Tibial artery (tissue), 4 donors: ENCODE data around the gene PCSK1.

Experiments used
- DNase-seq, 2 donors: peaks; one replicate each; pipeline ENCODE4 v3.0.0-alpha.2; 2019
- H3K27ac ChIP-seq, 2 donors: fragments of 200-600 bp; sonication (generic) in 1 of 2; 1 replicate in 1 of 2; 2 replicates in 1 of 2; pipeline ENCODE4 v1.5.1; 2018 to 2019; ENCODE audit warnings: mild to moderate bottlenecking in 1 of 2
- H3K27me3 ChIP-seq, 2 donors: fragments of 200-600 bp; sonication (generic) in 1 of 2; one replicate each; pipeline versions ENCODE4 v1.5.1 to v1.6.0; 2016 to 2019
- H3K36me3 ChIP-seq, 3 donors: fragments of 200-600 bp; sonication (generic) in 2 of 3; one replicate each; pipeline ENCODE4 v1.5.1; 2016 to 2019; ENCODE audit warnings: mild to moderate bottlenecking in 2 of 3
- H3K4me1 ChIP-seq, 4 donors: fragments of 200-600 bp; sonication (generic) in 2 of 4; 1 replicate in 3 of 4; 2 replicates in 1 of 4; pipeline ENCODE4 v1.5.1; 2016 to 2019
- H3K4me3 ChIP-seq, 2 donors: fragments of 200-600 bp; sonication (generic) in 1 of 2; 1 replicate in 1 of 2; 2 replicates in 1 of 2; pipeline ENCODE4 v1.5.1; 2018 to 2019; ENCODE audit warnings: mild to moderate bottlenecking in 2 of 2
- H3K9me3 ChIP-seq, 3 donors: fragments of 200-600 bp; sonication (generic) in 1 of 3; one replicate each; pipeline ENCODE4 v1.5.1; 2016 to 2019
- CTCF ChIP-seq, 2 experiments: fragments of 200-600 bp in 1 of 2; fragments of 450-650 bp in 1 of 2; IDR thresholded peaks; one replicate each; pipeline ENCODE4 v1.5.1; 2017 to 2019; ENCODE audit warnings: antibody characterized with exemption in 2 of 2, mild to moderate bottlenecking in 1 of 2, moderate library complexity in 1 of 2
- intact Hi-C: fragments of 100-400 bp; cut with DNase I; formaldehyde crosslinking; loops from one replicate; pipeline ENCODE4 v1.15.0; 2023; ENCODE audit warnings: low total_unique reads

The PCSK1 gene

GRCh38 chr5:96459313-96460121 lies 26.5 kb upstream of the PCSK1 start:
- intact Hi-C loops = no loop called here
- H3K27ac ChIP-seq = no peak overlapping the region
- no peak for TF ChIP-seq CTCF (IDR thresholded peaks at IDR 0.05)
- H3K9me3 ChIP-seq = no peaks in the 10 kb centered on the region
- H3K27me3 ChIP-seq = no peaks in the 10 kb centered on the region
- H3K36me3 ChIP-seq = no peaks in the 10 kb centered on the region
- DNase-seq = no peak
- no peaks in the 10 kb centered on the region for H3K4me1 ChIP-seq
- H3K4me3 ChIP-seq = no peak overlapping the region

GRCh38 chr5:96458176-96458575 lies 25.1 kb upstream of the PCSK1 start:
- Histone ChIP-seq H3K9me3 (no peaks in the 10 kb centered on the region), H3K4me1 (no peaks in the 10 kb centered on the region), H3K27ac (no peak overlapping the region), H3K36me3 (no peaks in the 10 kb centered on the region), H3K27me3 (no peaks in the 10 kb centered on the region), H3K4me3 (no peak overlapping the region)
- intact Hi-C loops = no loop called here
- no peak for TF ChIP-seq CTCF (IDR thresholded peaks at IDR 0.05)
- DNase-seq = no peak

DNA sequence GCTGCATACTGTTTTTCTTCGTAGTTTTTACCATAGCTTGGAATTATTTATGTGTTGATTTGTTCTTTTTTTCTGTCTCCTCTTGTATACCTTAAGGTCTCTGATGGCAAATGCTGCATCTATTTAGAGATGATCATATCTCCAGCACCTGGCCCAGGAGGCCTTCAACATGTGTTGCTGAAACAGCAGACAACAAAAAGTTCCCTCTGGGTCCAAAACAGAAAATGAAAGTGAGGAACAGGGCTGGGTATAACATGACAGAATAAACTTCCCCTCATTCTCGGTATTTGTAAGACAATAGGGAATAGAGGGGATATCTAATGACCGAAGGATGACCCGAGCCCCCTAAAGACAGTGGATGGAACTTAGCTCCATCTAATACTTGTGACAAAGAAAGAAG lies 22.7 kb upstream of the PCSK1 start:
- TF ChIP-seq CTCF (IDR thresholded peaks at IDR 0.05) = no peak
- intact Hi-C loops = no loop called here
- H3K36me3 ChIP-seq = no peaks in the 10 kb centered on the region
- H3K4me3 ChIP-seq = no peak overlapping the region
- no peaks in the 10 kb centered on the region for H3K27me3 ChIP-seq
- no peak overlapping the region for H3K27ac ChIP-seq
- DNase-seq = no peak
- H3K9me3 ChIP-seq = no peaks in the 10 kb centered on the region
- no peaks in the 10 kb centered on the region for H3K4me1 ChIP-seq

GRCh38 chr5:96453394-96453793 lies 20.3 kb upstream of the PCSK1 start:
- no peaks in the 10 kb centered on the region for H3K27me3 ChIP-seq
- TF ChIP-seq CTCF (IDR thresholded peaks at IDR 0.05) = no peak
- intact Hi-C loops = no loop called here
- no peaks in the 10 kb centered on the region for H3K36me3 ChIP-seq
- no peak overlapping the region for H3K4me3 ChIP-seq
- H3K4me1 ChIP-seq = no peaks in the 10 kb centered on the region
- no peak overlapping the region for H3K27ac ChIP-seq
- no peaks in the 10 kb centered on the region for H3K9me3 ChIP-seq
- no peak for DNase-seq

DNA sequence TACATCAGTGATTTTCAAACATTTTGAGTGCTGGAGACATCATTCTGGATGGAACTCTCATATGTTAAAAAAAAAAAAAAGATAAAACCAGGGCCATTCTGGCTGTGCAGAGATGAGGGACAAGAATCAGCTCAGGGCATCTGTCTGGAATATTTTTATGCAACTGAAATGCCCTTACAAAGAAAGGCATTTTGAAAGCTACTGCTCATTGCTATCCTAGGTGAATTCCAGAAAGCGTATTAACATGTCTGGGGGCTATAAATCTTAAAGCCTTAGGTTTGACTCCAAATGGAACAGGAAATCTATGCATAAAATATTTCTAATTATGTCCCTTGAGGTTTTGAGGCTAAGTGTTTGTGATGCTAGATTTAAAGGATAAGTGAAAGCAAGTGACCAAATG lies 14.9 kb upstream of the PCSK1 start:
- no peak for TF ChIP-seq CTCF (IDR thresholded peaks at IDR 0.05)
- intact Hi-C loops = no loop called here
- Histone ChIP-seq H3K9me3 (no peaks in the 10 kb centered on the region), H3K27me3 (no peaks in the 10 kb centered on the region), H3K27ac (no peak overlapping the region), H3K4me1 (no peaks in the 10 kb centered on the region), H3K36me3 (no peaks in the 10 kb centered on the region), H3K4me3 (no peak overlapping the region)
- DNase-seq = no peak

DNA sequence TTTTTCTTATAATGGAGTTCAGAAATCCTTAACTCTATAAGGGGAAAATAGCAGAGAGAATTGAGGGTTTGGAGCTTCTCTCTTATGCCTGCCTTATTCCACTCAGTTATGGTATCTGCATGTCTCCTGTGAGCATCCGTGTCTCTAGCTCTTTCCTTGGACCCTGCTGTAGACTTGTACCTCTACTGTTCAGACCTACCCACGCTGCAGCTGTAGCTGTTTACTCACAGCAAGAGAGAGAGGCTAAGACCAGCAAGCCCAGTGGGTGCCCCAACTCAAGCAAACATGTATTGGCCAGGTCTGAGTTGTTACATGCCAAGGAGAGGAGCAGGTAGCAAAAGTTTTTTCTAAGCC lies 7.1 kb upstream of the PCSK1 start:
- no peak for TF ChIP-seq CTCF (IDR thresholded peaks at IDR 0.05)
- DNase-seq = no peak
- intact Hi-C loops = no loop called here

More for the DNA sequence above, 7.1 kb upstream of the PCSK1 start:
- Histone ChIP-seq H3K4me1 (no peaks in the 10 kb centered on the region), H3K36me3 (no peaks in the 10 kb centered on the region), H3K4me3 (no peak overlapping the region), H3K27me3 (no peaks in the 10 kb centered on the region), H3K9me3 (no peaks in the 10 kb centered on the region), H3K27ac (no peak overlapping the region)
